ENCODE data around the gene SLC38A3.

Gene SLC38A3

GRCh38 chr3:50190936-50191660, 14.0 kb upstream of the SLC38A3 start, which contains the start of gene GNAT1:
Gene GNAT1 (plus strand): TSS chr3:50191610. CDS start chr3:50191726, 116 bp downstream.
- no peak within 1 kb of the TSS for H3K4me3 ChIP-seq (ENCODE audit: low read length)
- TF ChIP-seq, protein P1, sequence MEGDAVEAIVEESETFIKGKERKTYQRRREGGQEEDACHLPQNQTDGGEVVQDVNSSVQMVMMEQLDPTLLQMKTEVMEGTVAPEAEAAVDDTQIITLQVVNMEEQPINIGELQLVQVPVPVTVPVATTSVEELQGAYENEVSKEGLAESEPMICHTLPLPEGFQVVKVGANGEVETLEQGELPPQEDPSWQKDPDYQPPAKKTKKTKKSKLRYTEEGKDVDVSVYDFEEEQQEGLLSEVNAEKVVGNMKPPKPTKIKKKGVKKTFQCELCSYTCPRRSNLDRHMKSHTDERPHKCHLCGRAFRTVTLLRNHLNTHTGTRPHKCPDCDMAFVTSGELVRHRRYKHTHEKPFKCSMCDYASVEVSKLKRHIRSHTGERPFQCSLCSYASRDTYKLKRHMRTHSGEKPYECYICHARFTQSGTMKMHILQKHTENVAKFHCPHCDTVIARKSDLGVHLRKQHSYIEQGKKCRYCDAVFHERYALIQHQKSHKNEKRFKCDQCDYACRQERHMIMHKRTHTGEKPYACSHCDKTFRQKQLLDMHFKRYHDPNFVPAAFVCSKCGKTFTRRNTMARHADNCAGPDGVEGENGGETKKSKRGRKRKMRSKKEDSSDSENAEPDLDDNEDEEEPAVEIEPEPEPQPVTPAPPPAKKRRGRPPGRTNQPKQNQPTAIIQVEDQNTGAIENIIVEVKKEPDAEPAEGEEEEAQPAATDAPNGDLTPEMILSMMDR (IDR thresholded peaks at IDR 0.05; ENCODE audit: insufficient read depth, low read depth, low read length, missing control alignments) = no peak
- no peak for DNase-seq (ENCODE audit: low read depth)

DNA sequence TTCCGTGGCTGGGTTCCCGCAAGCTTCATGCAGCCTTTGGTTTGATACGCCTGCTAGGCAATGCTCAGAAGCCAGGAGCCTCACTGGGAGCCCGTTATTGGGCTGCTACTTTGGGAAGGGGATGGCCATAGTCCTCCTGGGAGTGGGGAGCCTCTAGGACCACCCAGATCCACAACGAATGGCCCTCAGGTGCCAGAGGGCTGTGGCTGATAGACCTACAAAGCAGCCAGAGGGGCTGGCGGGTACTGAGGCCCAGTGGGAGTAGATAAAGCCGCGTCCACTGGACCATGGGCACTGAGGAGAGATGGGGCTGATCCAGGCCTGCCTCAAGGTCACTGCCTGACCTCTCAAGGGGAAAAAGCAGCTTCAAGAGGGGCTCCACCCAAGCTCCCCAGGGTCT, 12.9 kb upstream of the SLC38A3 start:
- TF ChIP-seq, protein P1 (IDR thresholded peaks at IDR 0.05; ENCODE audit: insufficient read depth, low read depth, low read length, missing control alignments) = no peak
- no peak for DNase-seq (ENCODE audit: low read depth)
- H3K4me3 ChIP-seq (ENCODE audit: low read length) = no peak overlapping the region

- peak; percentile 70 for DNase-seq (ENCODE audit: low read depth)
- TF ChIP-seq, protein P1 (IDR thresholded peaks at IDR 0.05; ENCODE audit: insufficient read depth, low read depth, low read length, missing control alignments) = peak; percentile 95
- H3K4me3 ChIP-seq (ENCODE audit: low read length) = no peak overlapping the region
Measured at GRCh38 chr3:50192689-50193141, 12.4 kb upstream of the SLC38A3 start.

- no peak for DNase-seq (ENCODE audit: low read depth)
- TF ChIP-seq, protein P1 (IDR thresholded peaks at IDR 0.05; ENCODE audit: insufficient read depth, low read depth, low read length, missing control alignments) = no peak
- no peak overlapping the region for H3K4me3 ChIP-seq (ENCODE audit: low read length)
Measured at GRCh38 chr3:50193286-50193685, 11.8 kb upstream of the SLC38A3 start.

DNA sequence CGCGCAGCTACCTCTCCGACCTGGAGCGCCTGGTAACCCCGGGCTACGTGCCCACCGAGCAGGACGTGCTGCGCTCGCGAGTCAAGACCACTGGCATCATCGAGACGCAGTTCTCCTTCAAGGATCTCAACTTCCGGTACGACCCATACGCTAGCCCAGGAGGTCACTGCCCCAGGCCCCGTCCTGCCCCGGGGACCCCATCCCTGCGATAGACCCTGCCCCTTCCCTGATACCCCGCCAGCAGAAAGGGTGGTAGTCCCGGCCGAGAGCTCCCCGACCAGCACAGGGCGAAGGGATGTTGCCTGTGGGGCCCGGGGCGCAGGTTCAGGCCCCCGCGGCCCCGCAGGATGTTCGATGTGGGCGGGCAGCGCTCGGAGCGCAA, 11.3 kb upstream of the SLC38A3 start:
- TF ChIP-seq, protein P1 (IDR thresholded peaks at IDR 0.05; ENCODE audit: insufficient read depth, low read depth, low read length, missing control alignments) = no peak
- H3K4me3 ChIP-seq (ENCODE audit: low read length) = no peak overlapping the region
- DNase-seq (ENCODE audit: low read depth) = no peak

DNA sequence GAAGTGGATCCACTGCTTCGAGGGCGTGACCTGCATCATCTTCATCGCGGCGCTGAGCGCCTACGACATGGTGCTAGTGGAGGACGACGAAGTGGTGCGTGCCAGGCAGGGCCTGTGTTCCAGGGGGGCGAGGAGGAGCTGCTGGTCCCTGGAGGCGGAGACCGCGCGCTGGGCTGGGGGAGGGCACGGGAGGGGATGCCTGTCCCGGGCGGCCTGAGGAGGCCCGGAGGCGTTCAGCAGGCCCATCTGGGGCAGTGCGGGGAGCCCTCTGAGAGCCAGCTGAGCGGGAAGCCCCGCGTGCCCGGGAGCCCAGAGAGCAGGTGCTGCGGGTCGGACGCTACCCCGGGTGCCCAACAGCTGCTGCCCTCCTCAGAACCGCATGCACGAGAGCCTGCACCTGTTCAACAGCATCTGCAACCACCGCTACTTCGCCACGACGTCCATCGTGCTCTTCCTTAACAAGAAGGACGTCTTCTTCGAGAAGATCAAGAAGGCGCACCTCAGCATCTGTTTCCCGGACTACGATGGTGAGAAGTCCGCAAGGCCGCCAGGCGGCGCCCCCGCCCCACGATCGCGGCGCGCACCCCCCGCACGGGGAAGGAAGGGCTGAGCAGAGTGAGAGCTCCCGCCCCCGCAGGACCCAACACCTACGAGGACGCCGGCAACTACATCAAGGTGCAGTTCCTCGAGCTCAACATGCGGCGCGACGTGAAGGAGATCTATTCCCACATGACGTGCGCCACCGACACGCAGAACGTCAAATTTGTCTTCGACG, 10.8 kb upstream of the SLC38A3 start:
- H3K4me3 ChIP-seq (ENCODE audit: low read length) = no peak overlapping the region
- TF ChIP-seq, protein P1 (IDR thresholded peaks at IDR 0.05; ENCODE audit: insufficient read depth, low read depth, low read length, missing control alignments) = peak; percentile 55
- DNase-seq (ENCODE audit: low read depth) = peak; percentile 68
